Glomerular endothelial cell (primary cell): ENCODE results near the gene FBLL1. TPM values are rescaled to one million over a fixed set of nuclear protein-coding genes. Genes with fewer than 3 reads are reported as not detected.

ENCODE experiments used
- total RNA-seq: library from RNA; depleted of rRNA; stranded (reverse); fragments of >200 nt; gene quantifications from 2 replicates; pipeline ENCODE4 v1.2.3, GENCODE V29; 2015

FBLL1 gene
- total RNA-seq, 1 donor from 2014 or later = 1.8 TPM

Other genes starting within 250 kb of the FBLL1 start
- 2.9 and 8.5 TPM in 2 replicates for gene WWC1, start 237.7 kb upstream of the FBLL1 start, total RNA-seq
- gene RARS1, start 42.8 kb upstream of the FBLL1 start, total RNA-seq = 91.1 and 91.2 TPM in 2 replicates
- 31.6 and 40.0 TPM in 2 replicates for gene PANK3, start 50.1 kb downstream of the FBLL1 start, total RNA-seq